Measurements from ENCODE around the gene E2F3.

- TF ChIP-seq POLR2A (IDR thresholded peaks at IDR 0.05) = no peak
- TF ChIP-seq POLR2AphosphoS5 (IDR thresholded peaks at IDR 0.05) = no peak
- no peak for TF ChIP-seq EP300 (IDR thresholded peaks at IDR 0.05; ENCODE audit: low read depth)
Measured at GRCh38 chr6:20370393-20370792, 31.3 kb upstream of the E2F3 start.

Measured in transverse colon (tissue), 3 donors.